Stimulated activated naive CD8-positive, alpha-beta T cell treated with anti-CD3 and anti-CD28 coated beads, Interleukin-15, amount 100 ng/mL, for 72 hours (primary cell): ENCODE data around the gene UBXN11.

Experiments
- ATAC-seq: fragments of 150-1000 bp; cut with Tn5 transposase; 2 replicates; pipeline ENCODE4 v1.10.0; 2021; ENCODE audit warnings: mild to moderate bottlenecking, moderate library complexity
- DNase-seq, 2 donors: peaks; one replicate each; pipeline ENCODE4 v3.0.0; 2021 to 2022
- H3K27ac Mint-ChIP-seq, 2 donors: one replicate each; pipeline ENCODE4 v1.8.0; 2022; ENCODE audit warnings: mild to moderate bottlenecking in 2 of 2, mixed read lengths in 2 of 2, moderate library complexity in 2 of 2
- H3K27me3 Mint-ChIP-seq: one replicate; pipeline ENCODE4 v1.8.0; 2022; ENCODE audit warnings: mixed read lengths
- H3K4me1 Mint-ChIP-seq: one replicate; pipeline ENCODE4 v1.8.0; 2022; ENCODE audit warnings: mild to moderate bottlenecking, mixed read lengths
- H3K4me3 Mint-ChIP-seq, 2 donors: one replicate each; pipeline ENCODE4 v1.8.0; 2022; ENCODE audit warnings: mild to moderate bottlenecking in 2 of 2, mixed read lengths in 2 of 2, moderate library complexity in 1 of 2
- H3K9me3 Mint-ChIP-seq, 2 donors: one replicate each; pipeline ENCODE4 v1.8.0; 2022; ENCODE audit warnings: mixed read lengths in 2 of 2

The UBXN11 gene

DNA sequence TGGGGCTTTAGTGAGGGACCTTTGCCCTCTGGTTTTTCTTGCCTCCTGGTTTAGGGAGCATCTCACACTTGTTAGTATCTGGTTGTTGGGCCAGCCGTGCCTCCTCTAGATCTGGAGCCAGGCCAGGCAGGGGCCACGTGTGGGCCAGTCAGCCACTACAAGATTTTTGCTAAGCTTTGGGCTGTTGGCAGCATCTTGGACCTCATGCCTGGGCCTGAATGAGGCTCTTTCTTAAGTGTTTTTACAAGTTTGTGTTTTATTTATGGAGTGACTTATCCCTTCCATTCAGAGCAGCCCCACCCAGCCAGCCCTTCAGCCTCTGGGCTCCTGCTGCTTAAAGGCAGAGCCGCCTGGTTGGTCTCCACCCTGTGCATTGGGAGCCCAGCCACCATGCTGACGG, 28.1 kb downstream of the UBXN11 start:
- Mint-ChIP-seq H3K27ac (peak overlapping the region; percentile 69 to 83), H3K27me3 (no peaks in the 10 kb centered on the region), H3K4me1 (peaks cover 86% of the 10 kb centered on the region), H3K9me3 (no peaks in the 10 kb centered on the region), H3K4me3 (peak overlapping the region; percentile 75 to 91)
- ATAC-seq (no peak), DNase-seq (no peak)

DNA sequence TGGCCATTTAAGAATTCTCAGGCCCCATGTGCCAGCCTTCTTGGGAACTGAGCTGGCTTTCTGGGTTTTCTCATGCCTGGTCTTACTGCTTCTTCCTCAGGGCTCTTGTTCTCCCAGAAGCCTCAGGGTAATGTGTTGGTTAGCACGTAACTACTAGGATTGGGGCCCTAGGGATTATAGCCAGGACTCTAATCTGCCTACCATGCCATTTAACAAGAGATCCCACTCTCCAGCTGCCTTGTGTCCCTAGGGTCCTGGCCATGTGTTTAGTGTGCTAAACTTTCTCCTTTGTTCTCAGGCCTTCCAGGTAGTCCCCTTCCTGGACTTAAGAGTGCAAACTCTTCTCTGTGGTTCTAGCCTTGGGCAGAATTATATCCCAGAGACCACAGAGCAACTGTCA, 28.7 kb downstream of the UBXN11 start:
- Mint-ChIP-seq H3K4me3 (peak overlapping the region; percentile 75 to 91), H3K27me3 (no peaks in the 10 kb centered on the region), H3K27ac (peak overlapping the region; percentile 69 to 83), H3K9me3 (no peaks in the 10 kb centered on the region), H3K4me1 (peaks cover 80% of the 10 kb centered on the region)
- no peak for ATAC-seq
- no peak for DNase-seq

DNA sequence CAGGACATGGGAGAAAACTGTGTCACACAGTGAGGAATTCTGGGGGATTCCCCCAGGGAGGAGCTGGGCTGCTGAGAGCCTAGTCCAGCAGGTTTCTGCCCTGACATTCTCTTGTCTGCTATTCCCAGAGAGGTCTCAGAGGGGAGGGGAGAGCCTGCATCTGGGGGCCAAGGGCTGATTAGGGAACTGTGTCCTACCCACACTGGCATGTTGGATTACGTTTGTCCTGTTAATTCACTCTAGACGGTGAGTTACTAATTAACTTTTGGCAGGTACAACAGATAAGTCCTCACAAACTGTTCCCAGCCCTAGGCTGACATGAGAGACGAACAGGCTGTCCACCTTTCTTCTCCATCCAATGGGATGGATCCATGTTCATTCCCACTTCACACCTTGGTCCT, 29.2 kb downstream of the UBXN11 start:
- H3K27ac Mint-ChIP-seq = peak overlapping the region in 1 of 2 donors; percentile 69
- peaks cover 75% of the 10 kb centered on the region for H3K4me1 Mint-ChIP-seq
- no peaks in the 10 kb centered on the region for H3K9me3 Mint-ChIP-seq
- H3K27me3 Mint-ChIP-seq = no peaks in the 10 kb centered on the region
- ATAC-seq (no peak), DNase-seq (no peak)
- H3K4me3 Mint-ChIP-seq = peak overlapping the region; percentile 49 to 71

DNA sequence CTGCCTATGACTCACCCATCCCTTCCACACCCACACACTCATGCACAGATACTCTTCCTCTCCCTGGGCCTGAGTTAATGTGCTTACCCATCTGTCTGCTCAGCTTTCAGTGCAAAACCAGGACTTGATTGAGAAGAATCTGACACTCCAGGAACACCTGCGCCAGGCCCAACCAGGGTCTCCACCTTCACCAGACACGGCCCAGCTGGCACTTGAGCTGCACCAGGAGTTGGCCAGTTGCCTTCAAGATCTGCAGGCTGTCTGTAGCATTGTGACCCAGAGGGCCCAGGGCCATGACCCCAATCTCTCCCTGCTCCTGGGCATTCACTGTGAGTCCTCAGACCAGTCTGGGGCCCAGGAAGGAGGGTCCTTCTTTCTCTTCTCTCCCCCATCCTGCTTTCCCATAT, 30.0 kb downstream of the UBXN11 start:
- peaks cover 67% of the 10 kb centered on the region for H3K4me1 Mint-ChIP-seq
- H3K4me3 Mint-ChIP-seq = peak overlapping the region; percentile 49 to 71
- H3K27me3 Mint-ChIP-seq = no peaks in the 10 kb centered on the region
- no peaks in the 10 kb centered on the region for H3K9me3 Mint-ChIP-seq
- H3K27ac Mint-ChIP-seq = no peak overlapping the region
- no peak for DNase-seq
- ATAC-seq = no peak

DNA sequence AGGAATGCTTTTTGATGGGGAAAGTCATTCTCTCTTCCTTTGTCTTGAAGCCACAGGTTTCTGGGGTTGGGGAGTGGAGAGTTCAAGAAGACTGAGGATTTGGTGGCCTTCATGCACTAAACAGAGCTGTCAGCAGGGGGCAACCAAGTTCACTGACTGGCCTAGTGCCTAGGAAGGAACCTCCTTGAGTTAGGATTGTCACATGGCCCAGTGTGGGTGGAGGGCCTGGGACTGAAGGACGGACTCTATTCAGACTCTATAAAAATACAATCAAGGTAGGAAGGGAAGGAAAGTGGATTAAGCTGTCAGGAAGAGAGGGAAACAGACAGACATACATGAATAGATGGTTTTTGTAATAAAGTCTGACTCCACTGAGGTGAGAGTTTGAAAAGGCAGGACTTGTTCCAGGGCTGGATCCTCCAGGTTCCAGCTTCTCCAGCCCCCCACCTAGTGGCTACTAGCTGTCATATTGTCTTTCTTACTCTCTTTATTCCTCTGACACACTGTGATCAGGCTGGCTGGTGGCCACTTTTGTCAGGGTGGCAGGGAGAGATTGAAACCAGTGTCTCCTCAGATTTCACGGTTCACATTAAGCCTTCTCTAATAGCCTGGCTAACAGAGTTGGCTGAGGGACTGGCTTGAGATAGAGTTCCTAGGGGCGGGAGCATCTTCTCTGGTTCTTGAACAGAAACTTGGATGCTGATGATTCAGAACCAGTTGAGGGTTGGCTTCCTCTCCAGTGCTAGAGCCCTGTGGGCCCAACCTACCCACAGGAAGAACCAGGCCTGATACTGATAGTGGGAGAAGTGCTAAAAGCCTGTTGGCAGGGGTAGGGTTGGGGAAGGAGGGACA, 30.6 kb downstream of the UBXN11 start:
- no peaks in the 10 kb centered on the region for H3K9me3 Mint-ChIP-seq
- peak overlapping the region in 1 of 2 donors; percentile 62 for H3K27ac Mint-ChIP-seq
- DNase-seq = peak; percentile 67 to 78
- H3K4me3 Mint-ChIP-seq = peak overlapping the region; percentile 54 to 71
- ATAC-seq = peak; percentile 78
- H3K27me3 Mint-ChIP-seq = no peaks in the 10 kb centered on the region
- peaks cover 61% of the 10 kb centered on the region for H3K4me1 Mint-ChIP-seq

DNA sequence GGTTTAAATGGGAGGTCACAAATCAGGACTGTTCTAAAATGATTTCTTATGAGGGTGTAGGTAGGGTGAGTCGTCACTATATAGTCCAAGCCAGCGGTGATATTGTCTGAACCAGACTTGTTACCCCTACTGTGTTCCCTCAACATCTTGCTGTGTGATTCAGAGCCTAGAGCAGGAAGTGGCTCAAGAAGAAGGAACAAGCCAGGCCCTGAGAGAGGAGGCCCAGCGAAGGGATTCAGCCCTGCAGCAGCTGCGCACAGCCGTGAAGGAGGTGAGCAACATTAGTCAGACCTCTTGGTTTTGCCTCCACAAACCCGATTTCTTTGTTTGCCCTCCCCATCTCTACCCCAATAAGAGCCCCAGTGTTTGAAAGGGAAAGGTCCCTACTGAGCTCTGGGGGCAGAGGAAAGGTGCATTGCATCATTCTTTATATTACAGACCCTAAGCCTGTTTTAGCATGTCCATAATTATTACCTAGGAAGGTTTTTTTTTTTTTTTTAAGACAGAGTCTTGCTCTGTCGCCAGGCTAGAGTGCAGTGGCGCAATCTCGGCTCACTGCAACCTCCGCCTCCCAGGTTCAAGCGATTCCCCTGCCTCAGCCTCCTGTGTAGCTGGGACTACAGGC, 31.5 kb downstream of the UBXN11 start:
- DNase-seq = no peak
- H3K27me3 Mint-ChIP-seq = no peaks in the 10 kb centered on the region
- H3K4me1 Mint-ChIP-seq = peaks cover 56% of the 10 kb centered on the region

DNA sequence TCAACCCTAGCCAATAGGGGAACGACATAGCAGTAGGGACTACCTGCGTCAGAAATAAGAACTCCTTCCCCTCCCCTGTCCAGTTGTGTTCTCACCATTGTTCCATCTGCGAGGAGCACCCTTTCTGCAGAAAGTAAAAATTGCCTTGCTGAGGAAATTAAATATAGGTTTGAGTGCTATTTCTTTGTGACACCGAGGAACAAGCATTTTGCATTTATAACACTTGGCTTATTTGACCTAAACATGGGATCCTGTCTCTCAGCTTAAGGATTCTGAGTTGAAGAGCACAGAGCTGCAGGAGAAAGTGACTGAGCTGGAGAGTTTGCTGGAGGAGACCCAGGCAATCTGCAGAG, 37.3 kb downstream of the UBXN11 start:
- no peak for ATAC-seq
- Mint-ChIP-seq H3K4me3 (no peak overlapping the region), H3K9me3 (peaks cover 0 to 10% of the 10 kb centered on the region in 2 donors), H3K27ac (no peak overlapping the region), H3K27me3 (no peaks in the 10 kb centered on the region), H3K4me1 (peaks cover 12% of the 10 kb centered on the region)
- no peak for DNase-seq

More for the DNA sequence above, 31.5 kb downstream of the UBXN11 start:
- Mint-ChIP-seq H3K27ac (peak overlapping the region in 1 of 2 donors; percentile 62), H3K9me3 (no peaks in the 10 kb centered on the region), H3K4me3 (no peak overlapping the region)
- ATAC-seq = no peak

DNA sequence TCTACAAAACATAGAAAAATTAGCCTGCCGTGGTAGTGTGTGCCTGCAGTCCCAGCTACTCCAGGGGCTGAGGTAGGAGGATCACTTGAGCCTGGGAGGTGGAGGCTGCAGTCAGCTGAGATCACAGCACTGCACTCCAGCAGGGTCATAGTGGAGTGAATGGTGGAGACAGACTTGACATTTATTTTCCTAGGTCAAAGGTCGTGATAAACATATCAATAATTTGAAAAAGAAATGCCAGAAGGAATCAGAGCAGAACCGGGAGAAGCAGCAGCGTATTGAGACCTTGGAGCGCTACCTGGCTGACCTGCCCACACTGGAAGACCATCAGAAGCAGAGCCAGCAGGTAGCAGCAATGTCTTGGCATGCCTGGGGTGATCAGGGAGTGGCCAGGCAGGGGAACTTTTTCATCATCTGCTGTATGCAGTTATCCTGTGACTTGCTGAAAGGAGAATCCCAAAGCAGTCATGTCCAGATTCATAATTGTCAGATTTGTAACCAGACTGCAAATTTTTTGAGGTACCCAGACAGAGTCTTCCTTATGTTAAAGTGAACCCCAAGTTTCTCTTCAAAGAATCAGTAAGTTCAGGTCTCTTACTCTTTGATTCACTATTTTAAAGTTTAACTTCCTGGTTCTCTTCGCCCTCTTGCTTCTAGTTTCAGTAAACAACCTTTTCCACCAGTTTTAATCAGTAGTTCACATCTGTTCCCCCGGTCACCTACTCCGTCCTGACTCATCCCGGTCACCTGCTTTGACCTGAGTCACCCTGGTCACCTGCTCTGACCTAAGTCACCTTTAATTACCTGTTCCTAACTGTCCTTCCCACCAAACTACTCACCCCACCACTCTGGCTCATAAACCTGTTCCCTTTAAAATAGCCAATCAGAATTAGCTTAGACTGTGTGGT, 37.9 kb downstream of the UBXN11 start:
- no peak for DNase-seq
- H3K9me3 Mint-ChIP-seq = peaks cover 0 to 10% of the 10 kb centered on the region in 2 donors
- ATAC-seq = no peak
- no peaks in the 10 kb centered on the region for H3K27me3 Mint-ChIP-seq
- no peak overlapping the region for H3K27ac Mint-ChIP-seq
- H3K4me3 Mint-ChIP-seq = no peak overlapping the region
- peaks cover 11% of the 10 kb centered on the region for H3K4me1 Mint-ChIP-seq

DNA sequence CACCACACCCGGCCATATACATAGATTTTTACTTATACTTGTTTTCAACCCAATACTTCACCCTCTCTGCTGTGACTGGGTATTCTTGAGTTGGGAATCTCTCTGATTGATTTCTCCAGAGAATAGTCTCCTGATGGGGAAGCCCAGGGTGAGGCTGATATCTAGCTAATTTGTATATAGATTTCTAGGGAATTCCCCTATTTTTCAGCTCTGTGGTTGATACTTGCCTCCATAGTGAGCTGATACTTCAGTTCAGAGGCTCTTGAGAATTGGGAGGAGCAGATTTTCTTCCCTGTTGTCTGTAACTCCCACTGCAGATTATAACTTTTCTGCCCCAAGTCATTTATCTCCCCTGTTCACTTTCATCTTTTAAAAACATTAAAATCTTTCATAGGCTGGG, 41.0 kb downstream of the UBXN11 start:
- no peak overlapping the region for H3K4me3 Mint-ChIP-seq
- H3K9me3 Mint-ChIP-seq = peaks cover 0 to 10% of the 10 kb centered on the region in 2 donors
- H3K4me1 Mint-ChIP-seq = peaks cover 11% of the 10 kb centered on the region
- no peaks in the 10 kb centered on the region for H3K27me3 Mint-ChIP-seq
- H3K27ac Mint-ChIP-seq = peak overlapping the region in 1 of 2 donors; percentile 34
- DNase-seq = no peak
- peak; percentile 50 for ATAC-seq

DNA sequence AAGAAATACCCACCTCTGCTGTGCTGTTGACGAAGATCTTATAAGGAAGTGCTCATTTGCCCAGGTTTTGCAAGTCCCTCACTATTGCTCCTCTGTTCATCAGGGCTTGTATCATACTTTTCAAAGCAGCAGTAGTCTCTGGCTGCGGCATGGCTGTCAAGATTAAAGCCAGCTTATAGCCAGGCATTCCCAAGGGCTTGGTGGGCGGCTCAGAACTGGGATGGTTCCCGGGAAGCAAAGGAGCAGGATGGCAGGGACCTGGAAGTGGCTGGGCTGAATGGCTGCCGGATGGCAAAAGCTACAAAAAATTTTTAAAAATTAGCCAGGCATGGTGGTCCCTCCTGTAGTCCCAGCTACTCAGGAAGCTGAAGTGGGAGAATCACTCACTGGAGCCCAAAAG, 43.2 kb downstream of the UBXN11 start:
- Mint-ChIP-seq H3K27me3 (no peaks in the 10 kb centered on the region), H3K9me3 (no peaks in the 10 kb centered on the region), H3K4me3 (no peak overlapping the region), H3K27ac (peak overlapping the region in 1 of 2 donors; percentile 54), H3K4me1 (peaks cover 11% of the 10 kb centered on the region)
- ATAC-seq (no peak), DNase-seq (no peak)

DNA sequence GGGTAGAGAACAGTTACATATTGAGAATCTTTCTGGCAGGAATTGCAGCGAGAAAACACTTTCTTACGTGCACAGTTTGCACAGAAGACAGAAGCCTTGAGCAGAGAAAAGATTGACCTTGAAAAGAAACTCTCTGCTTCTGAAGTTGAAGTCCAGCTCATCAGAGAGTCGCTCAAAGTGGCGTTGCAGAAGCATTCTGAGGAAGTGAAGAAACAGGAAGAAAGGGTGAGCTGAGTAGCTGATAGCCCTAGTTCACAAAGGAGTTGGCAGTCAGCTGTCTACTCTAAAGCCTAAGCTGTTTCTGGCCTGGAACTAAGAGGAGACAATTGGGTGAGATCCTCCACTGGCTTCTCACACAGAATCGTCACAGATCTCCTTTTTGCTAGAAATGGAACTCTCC, 46.9 kb downstream of the UBXN11 start:
- DNase-seq (no peak), ATAC-seq (no peak)
- no peaks in the 10 kb centered on the region for H3K9me3 Mint-ChIP-seq
- H3K27me3 Mint-ChIP-seq = no peaks in the 10 kb centered on the region
- no peaks in the 10 kb centered on the region for H3K4me1 Mint-ChIP-seq
- H3K4me3 Mint-ChIP-seq = no peak overlapping the region
- H3K27ac Mint-ChIP-seq = peak overlapping the region in 1 of 2 donors; percentile 36

DNA sequence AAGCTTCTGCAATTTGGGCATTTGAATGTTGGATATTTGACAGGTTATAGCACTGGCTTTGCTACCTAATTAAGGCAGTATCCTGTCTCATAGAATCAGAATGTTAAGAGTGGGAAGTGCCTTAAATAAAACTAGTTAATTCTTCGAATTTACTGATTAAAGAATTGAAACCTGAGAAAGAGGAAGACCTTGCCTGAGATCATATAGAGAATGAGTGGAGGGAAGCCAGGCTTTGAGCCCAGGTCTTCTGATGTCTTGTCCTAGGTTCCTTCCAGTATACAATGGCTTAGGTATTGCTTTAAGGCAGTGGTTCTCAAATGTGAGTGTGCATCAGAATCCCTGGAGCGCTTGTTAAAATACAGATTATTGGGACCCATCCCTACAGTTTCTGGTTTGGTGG, 47.4 kb downstream of the UBXN11 start:
- no peaks in the 10 kb centered on the region for H3K4me1 Mint-ChIP-seq

DNA sequence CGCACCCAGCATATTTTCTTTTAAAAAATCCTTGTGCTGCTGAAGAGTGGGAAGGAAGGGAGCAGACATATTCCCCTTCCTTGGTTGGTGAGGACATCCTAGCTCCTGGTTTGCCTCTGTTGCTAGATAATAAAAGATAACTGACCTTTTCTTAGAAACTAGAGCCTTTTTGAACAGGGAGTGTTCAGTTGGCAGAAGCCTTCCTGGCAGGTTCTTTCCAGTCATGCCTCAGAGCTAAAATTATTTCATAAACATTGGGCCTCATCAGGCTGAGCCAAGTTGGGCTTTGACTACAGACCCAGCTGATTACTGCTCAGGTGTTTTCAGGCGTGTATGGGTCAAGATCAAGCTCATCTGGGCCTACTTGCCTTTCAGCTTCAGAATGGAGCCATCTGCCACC, 49.2 kb downstream of the UBXN11 start:
- no peaks in the 10 kb centered on the region for H3K9me3 Mint-ChIP-seq
- H3K27me3 Mint-ChIP-seq = no peaks in the 10 kb centered on the region
- DNase-seq (no peak), ATAC-seq (no peak)
- peak overlapping the region in 1 of 2 donors; percentile 27 for H3K27ac Mint-ChIP-seq
- no peak overlapping the region for H3K4me3 Mint-ChIP-seq
- H3K4me1 Mint-ChIP-seq = no peaks in the 10 kb centered on the region

More for the DNA sequence above, 47.4 kb downstream of the UBXN11 start:
- H3K9me3 Mint-ChIP-seq = no peaks in the 10 kb centered on the region
- DNase-seq (no peak), ATAC-seq (no peak)
- H3K27me3 Mint-ChIP-seq = no peaks in the 10 kb centered on the region
- no peak overlapping the region for H3K27ac Mint-ChIP-seq
- no peak overlapping the region for H3K4me3 Mint-ChIP-seq

DNA sequence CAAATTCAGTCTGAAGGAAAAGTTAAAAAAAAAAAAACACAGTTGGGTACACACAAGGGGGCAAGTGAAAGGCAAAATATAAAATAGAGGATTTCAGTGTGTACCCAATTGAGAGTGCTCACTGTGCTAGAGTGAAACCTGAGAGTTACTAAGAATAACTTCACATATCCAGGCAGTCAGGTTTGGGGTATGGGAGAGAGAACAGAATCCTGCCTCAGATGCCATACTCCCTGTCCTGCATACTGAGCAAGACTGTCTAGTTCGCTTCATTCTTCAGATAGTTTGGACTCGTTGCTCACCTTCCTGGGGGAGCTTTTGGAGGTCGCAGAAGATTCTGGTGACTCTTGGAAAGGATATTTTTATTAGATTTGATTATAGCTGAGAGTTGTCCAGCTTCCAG, 52.0 kb downstream of the UBXN11 start:
- no peaks in the 10 kb centered on the region for H3K27me3 Mint-ChIP-seq
- ATAC-seq = no peak

DNA sequence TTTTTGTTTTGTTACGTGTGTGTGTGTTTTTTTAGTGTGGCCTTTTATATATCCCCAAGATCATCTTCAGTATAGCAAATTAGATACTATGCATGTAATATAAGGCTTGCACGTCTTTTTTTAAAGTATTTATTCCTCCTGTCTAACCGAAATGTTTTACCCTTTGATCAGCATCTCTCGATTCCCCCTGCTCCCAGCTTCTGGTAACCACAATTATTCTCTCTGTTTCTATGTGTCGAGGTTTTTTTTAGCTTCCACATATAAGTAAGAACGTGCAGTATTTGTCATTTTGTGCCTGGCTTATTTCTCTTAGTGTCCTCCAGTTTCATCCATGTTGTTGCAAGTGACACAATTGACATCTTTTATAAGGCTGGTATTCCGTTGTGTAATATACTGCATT, 53.7 kb downstream of the UBXN11 start:
- no peak overlapping the region for H3K4me3 Mint-ChIP-seq
- peak overlapping the region in 1 of 2 donors; percentile 9 for H3K27ac Mint-ChIP-seq
- H3K9me3 Mint-ChIP-seq = no peaks in the 10 kb centered on the region
- DNase-seq (no peak), ATAC-seq (no peak)
- H3K4me1 Mint-ChIP-seq = no peaks in the 10 kb centered on the region
- no peaks in the 10 kb centered on the region for H3K27me3 Mint-ChIP-seq

More for the DNA sequence above, 52.0 kb downstream of the UBXN11 start:
- Mint-ChIP-seq H3K27ac (no peak overlapping the region), H3K9me3 (no peaks in the 10 kb centered on the region), H3K4me1 (no peaks in the 10 kb centered on the region), H3K4me3 (no peak overlapping the region)
- no peak for DNase-seq
